AG04450 (cell line): ENCODE measurements around the gene PRAC1. TPM values are rescaled to one million over a fixed set of nuclear protein-coding genes. Genes with fewer than 3 reads are reported as not detected.

Experiments used
- CTCF ChIA-PET: fragments of 300-600, 350-600 bp; formaldehyde crosslinking; extraction: SDS; loops from one replicate; lab custom pipeline; 2022; ENCODE audit warnings: antibody characterized with exemption, inconsistent platforms; lab: Charles Lee
- POLR2A ChIA-PET: fragments of 350-600 bp; formaldehyde crosslinking; extraction: SDS; loops from one replicate; lab custom pipeline; 2021; ENCODE audit warnings: antibody characterized with exemption, inconsistent platforms; lab: Yijun Ruan, JAX
- DNase-seq: peaks from one replicate; pipeline ENCODE4 v3.0.0-alpha.2; 2011; ENCODE audit warnings: low read depth, low spot score
- H3K27ac ChIP-seq: one replicate; pipeline ENCODE4 v1.5.1; 2012; ENCODE audit warnings: low read depth, low read length, control low read depth
- H3K27me3 ChIP-seq: one replicate; pipeline ENCODE4 v1.6.0; 2012; ENCODE audit warnings: low read length; ENCODE audit not compliant: control insufficient read depth, insufficient read depth
- H3K4me3 ChIP-seq: 2 replicates; pipeline ENCODE4 v1.5.1; 2011; ENCODE audit warnings: mild to moderate bottlenecking, low read depth, low read length, control low read depth
- H3K9me3 ChIP-seq: 2 replicates; pipeline ENCODE4 v1.5.1; 2012; ENCODE audit warnings: low read length; ENCODE audit not compliant: control insufficient read depth, insufficient read depth
- CTCF ChIP-seq: IDR thresholded peaks from 2 replicates; pipeline ENCODE4 v1.5.1; 2011; ENCODE audit warnings: low read depth, low read length, control low read depth, inconsistent platforms
- polyA plus RNA-seq: library from polyadenylated mRNA; depleted of rRNA; stranded (reverse); fragments of >200 nt; gene quantifications from 2 replicates; pipeline ENCODE4 v1.2.3, GENCODE V29; 2011

The PRAC1 gene
- polyA plus RNA-seq, 1 experiment: not detected

GRCh38 chr17:48726916-48727286 lies 4.6 kb upstream of the PRAC1 start:
- DNase-seq: no peak
- H3K27ac ChIP-seq: no peak overlapping the region
- peaks cover 96% of the 10 kb centered on the region for H3K27me3 ChIP-seq
- TF ChIP-seq CTCF: no peak
- POLR2A ChIA-PET: interaction anchor here (0.6 kb wide), 1 partner anchor 937 kb away, joined by 4 read pairs; no protein-coding TSS in a partner anchor
- H3K9me3 ChIP-seq: no peaks in the 10 kb centered on the region; the same call in 1 of the 2 replicates
- CTCF ChIA-PET: interaction anchor here (1.0 to 5.6 kb wide), 2 partner anchors 9 to 64 kb away, joined by 4 to 102 read pairs; no protein-coding TSS in a partner anchor
- no peak overlapping the region for H3K4me3 ChIP-seq

- H3K9me3 ChIP-seq: no peaks in the 10 kb centered on the region; the same call in 1 of the 2 replicates
- no peak for TF ChIP-seq CTCF
- no peak overlapping the region for H3K27ac ChIP-seq
- peaks cover 96% of the 10 kb centered on the region for H3K27me3 ChIP-seq
- DNase-seq: no peak
- ChIA-PET CTCF (interaction anchor here (1.0 to 5.6 kb wide), 6 partner anchors 9 to 152 kb away, joined by 4 to 102 read pairs (median 6); no protein-coding TSS in a partner anchor), POLR2A (interaction anchor here (0.6 kb wide), 1 partner anchor 937 kb away, joined by 4 read pairs; no protein-coding TSS in a partner anchor)
- H3K4me3 ChIP-seq: no peak overlapping the region
Observed at GRCh38 chr17:48726114-48726915, 4.0 kb upstream of the PRAC1 start.

DNA sequence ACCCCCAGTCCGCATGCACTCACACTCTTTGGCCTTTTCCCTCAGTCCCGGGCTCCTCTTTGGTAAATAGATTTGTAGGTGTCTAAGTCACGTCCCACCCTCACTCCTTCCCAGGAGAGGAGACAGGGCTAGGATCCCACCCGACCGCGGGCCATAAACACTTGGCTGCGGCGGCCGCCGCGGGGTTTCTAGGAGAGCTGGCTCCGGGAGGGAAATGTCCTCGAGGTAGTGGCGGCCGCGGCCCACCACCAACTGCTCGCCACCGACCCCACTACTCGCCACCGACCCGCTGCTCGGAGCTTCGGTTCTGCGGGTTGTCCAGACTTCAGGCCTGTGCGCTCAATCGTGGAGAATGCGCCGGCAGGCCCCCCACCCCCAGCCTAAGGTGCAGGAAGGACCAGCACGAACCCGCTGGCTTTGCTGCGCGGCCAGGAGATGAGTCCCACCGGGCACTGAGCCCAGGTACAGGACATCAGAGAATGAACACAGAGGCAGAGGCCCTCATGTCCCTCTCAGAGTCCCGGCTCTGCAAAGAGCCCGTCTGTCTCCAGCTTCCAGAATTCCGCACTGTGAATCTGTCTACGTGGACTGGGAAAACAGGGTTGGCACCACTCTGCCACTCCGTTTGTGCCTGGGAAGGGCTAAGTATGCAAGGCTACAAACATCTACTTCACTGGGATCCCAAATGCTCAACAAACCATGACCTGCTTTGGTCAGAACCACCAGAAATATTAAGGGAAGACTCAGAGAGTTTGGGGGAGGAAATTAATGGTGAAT lies 3.2 kb upstream of the PRAC1 start:
- TF ChIP-seq CTCF: no peak
- no peak overlapping the region for H3K4me3 ChIP-seq
- CTCF ChIA-PET: interaction anchor here (0.6 to 5.6 kb wide), 22 partner anchors 8 to 831 kb away, joined by 3 to 102 read pairs (median 4); no protein-coding TSS in a partner anchor

GRCh38 chr17:48725004-48725287 lies 2.6 kb upstream of the PRAC1 start:
- peaks cover 2% of the 10 kb centered on the region; the same call in 1 of the 2 replicates for H3K9me3 ChIP-seq
- no peak for DNase-seq
- peaks cover 96% of the 10 kb centered on the region for H3K27me3 ChIP-seq
- CTCF ChIA-PET: interaction anchor here (0.6 to 5.6 kb wide), 21 partner anchors 10 to 164 kb away, joined by 3 to 102 read pairs (median 4); no protein-coding TSS in a partner anchor
- POLR2A ChIA-PET: interaction anchor here (1.0 to 1.2 kb wide), 2 partner anchors 66 to 160 kb away, joined by 3 to 6 read pairs; no protein-coding TSS in a partner anchor
- no peak overlapping the region for H3K27ac ChIP-seq
- TF ChIP-seq CTCF: no peak
- no peak overlapping the region for H3K4me3 ChIP-seq

More for the DNA sequence above, 3.2 kb upstream of the PRAC1 start:
- POLR2A ChIA-PET: interaction anchor here (1.0 to 1.2 kb wide), 2 partner anchors 65 to 159 kb away, joined by 3 to 6 read pairs; no protein-coding TSS in a partner anchor
- no peak for DNase-seq
- H3K9me3 ChIP-seq: no peaks in the 10 kb centered on the region; the same call in 1 of the 2 replicates
- H3K27ac ChIP-seq: no peak overlapping the region
- peaks cover 96% of the 10 kb centered on the region for H3K27me3 ChIP-seq
